ENCODE data around the gene ENTPD7.

The ENTPD7 gene

DNA sequence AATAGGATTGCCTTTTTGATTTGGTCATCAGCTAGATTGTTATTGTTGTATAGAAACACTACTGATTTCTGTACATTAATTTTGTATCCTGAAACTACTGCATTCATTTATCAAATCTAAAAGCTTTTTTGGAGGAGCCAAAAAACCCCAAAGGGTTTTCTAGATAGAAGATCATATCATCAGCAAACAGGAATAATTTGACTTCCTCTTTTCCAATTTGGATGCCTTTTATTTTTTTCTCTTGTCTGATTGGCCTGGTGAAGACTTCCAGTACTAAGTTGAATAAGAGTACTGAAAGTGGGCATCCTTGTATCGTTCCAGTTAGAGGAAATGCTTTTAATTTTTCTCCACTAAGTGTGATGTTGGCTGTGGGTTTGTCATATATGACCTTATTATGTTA is 10.6 kb upstream of the ENTPD7 start:
- DNase-seq = no peak

DNA sequence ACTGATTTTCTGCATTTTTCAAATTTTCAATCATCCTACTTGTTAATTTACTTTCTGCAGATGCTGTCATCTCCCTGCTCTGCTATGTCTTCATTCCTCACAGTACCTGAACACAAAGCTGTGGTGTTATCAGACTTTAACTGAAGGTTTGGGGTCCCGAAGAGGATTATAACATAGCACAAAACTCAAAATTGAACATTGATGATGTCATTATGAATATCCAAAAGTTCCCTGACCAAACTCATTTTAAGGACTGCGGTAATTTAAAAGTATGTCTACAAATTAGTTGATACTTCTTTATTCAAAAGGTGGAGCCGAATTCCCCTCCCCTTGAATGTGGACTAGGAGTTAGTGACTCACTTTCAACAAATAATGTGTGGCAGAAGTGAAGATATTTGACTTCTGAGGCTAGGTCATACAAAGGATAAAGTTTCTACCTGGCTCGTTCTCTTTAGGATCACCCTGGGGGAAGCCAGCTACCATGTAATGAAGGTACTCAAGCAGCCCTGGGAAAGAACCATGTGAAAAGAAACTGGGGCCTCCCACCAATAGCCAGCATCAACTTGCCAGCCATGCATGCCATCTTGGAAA is 6.4 kb upstream of the ENTPD7 start:
- no peak for DNase-seq

DNA sequence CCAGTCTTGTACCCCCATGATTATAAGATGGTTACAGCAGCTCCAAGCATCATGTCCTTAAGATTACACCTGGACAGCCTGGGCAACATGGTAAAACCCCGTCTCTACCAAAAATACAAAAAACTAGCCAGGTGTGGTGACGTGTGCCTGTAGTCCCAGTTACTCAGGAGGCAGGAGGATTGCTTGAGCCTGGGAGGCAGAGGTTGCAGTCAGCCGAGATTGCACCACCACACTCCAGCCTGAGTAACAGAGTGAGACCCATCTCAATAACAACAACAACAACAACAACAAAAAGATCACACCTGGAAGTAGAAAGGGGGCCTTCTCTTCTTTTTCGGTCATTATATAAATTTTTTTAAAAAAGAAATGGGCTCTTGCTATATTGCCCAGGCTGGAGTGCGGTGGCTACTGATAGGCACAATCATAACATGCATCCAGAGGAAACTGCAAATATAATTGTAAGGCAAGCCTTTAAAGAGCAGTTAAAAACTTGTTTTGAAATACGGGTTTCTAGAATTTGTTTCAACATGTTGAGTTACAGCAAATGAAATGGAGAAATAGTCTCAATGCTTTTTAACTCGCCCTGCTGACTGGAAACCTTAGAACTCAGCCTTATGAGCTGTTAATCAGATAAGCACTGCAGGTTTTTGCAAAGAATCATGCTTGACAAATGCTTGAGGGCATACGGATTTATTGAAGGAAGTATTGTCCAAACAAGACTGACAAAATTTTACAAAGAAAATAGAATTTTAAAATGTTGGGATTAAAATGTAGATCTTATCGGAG is 4.7 kb upstream of the ENTPD7 start:
- no peak for DNase-seq

DNA sequence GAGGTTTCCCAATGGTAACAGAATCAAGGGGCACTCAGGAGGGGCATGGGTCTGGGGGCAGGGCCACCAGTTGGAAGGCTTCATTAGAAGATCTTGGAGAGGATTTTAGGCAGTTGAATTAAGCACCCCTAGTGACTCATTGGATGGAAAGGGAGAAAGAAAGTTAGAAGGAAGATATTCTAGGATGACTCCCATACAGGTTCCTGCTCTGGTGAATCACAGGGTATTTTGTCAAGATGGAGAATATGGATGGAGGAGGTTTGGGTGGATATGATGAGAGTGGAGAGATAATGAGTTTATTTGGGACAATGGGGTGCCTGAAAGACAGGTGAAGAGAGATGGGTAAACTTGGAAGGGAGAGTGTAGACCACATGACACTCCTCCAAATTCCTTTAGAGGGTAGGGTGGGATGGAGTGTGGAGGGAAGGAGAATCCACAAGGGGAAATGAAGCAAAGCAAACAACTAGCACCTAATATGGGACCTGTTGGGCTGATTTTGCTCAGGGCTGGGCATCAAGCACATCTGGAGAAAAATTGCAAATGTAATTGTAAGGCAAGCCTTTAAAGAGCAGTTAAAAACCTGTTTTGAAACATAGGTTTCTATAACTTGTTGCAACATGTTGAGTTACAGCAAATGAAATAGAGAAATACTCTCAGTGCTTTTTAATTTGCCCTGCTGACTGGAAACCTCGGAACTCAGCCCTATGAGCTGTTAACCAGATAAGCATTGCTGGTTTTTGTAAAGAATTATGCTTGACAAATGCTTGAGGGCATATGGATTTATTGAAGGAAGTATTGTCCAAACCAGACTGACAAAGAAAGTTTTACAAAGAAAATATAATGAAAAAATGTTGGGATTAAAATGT is 2.9 kb upstream of the ENTPD7 start:
- no peak for DNase-seq

DNA sequence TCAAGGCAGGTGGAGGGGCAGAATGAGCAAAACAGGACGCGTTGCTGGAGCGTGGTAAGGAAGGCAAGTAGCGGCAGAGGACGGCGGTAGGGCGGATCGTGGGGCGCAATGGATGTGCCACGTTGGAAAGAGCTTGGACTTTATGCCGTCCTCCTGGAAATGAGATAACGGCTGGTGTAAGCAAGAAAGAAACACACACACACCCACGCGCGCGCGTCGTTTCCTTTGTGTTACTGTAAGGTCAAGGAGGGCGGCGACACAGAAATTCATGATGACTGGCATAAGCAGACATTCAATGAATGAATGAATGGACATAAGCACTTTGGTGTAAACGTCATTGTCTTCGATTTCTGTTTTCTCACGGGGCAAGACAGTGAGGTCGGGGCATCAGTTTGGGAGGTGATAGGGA is 683 bp upstream of the ENTPD7 start:
- no peak for DNase-seq

DNA sequence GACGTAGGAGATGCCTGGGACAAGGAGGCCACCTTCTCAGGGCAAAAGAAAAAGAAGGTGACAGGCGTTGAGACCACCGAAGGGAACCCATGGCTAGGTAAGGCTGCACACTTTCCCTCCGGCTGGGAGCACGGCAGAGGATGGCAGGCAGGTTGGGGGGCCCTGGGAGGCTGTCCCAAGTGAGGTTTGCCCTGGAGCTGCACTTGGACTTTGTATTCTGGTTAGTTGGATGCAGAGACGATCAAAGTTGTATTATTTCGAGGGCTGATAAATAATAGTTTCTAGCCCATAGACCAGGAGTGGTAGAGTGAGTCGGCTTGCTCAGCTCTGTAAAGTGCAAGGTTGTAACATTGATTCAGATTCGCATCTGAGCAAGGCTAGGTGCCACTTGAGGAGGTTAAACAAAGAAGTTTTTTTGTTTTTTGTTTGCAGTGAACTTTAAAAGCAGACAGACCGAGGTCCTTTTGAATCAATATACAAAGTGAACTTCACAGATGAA is 608 bp downstream of the ENTPD7 start:
- DNase-seq = no peak

DNA sequence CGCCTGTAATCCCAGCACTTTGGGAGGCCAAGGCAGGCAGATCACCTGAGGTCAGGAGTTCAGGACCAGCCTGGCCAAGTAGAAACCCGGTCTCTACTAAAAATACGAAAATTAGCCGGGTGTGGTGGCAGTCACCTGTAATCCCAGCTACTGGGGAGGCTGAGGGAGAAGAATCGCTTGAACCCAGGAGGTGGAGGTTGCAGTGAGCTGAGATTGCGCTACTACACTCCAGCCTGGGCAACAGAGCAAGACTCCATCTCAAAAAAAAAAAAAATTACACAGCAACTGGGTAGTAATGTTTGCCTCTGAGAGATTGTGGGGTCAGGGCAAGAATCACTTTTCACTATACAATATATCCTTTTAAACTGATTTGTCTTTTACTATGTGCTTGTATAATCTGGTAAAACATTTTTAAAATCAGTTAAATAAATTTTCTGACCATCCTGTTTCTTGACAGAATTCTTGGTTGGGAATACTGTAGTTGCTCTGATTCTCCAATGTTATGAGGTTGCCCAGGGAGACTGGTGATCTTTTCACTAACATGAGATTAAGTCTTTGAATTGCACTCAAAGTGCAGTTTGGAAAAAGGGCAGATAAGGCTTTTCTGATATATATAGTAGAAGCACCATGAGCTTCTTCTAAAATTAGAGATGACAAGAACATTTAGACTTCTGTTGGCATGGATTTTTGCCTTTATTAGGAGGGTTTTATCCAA is 1.5 kb downstream of the ENTPD7 start:
- DNase-seq = no peak

DNA sequence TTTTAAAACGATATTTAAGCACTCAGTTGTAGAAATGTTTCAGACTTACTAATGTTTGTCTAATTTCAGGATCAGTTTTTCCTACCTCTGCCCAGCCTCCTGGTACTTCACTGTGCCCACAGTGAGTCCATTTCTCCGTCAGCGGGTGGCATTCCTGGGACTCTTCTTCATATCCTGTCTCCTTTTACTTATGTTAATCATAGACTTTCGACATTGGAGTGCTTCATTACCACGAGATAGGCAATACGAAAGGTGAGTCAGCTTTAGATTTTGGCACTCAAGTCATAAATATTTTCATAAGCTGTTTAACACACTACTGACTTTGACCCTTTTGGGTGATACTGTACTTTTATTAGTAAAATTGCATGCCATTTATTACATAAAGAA is 2.1 kb downstream of the ENTPD7 start:
- DNase-seq = peak; percentile 30

DNA sequence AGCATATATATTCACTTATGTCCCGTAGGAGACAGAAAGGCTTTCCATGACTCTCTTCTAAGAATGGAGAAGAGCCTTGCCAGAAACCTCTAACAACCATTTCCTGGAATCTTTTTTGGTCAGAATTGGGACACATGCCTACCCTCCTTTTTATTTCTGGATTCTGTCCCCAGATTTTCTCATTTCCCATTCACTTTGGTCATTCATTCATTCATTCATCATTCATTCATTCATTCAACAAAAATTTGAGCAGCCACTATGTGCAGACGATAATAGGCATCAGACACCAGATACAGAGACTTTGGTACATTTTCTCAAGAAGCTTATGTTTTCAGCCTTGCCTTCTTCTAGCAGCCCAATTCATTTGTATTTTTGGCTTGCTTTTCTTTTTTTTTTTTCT is 6.0 kb downstream of the ENTPD7 start:
- DNase-seq = no peak

DNA sequence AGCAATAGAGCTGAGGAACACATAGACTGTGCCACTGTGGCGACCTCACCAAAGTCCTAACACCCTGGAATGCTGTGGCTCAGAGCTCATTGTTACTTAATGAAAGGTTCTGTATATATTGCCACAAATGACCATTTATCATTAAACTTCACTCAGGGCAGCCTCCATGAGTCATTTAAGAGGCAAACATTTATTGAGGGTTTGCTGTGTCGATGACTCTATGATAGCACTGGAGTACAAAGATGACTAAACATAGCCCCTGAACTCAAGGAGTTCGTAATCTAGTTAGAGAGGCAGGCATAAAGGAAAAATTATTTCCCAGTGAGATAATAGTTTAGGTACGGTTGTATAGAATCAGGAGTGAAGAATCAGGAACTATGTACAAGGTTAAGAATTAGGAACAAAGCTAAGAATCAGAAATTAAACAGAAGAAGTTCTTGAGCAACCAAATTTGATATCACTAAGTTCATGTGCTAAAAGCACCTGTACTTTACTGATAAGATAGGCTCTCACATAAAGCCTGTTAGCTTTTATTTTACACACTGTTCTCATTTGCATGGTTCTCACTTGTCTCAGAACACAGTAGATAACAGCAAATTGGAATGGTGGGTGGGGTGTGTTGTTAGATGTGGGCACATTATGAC is 7.9 kb downstream of the ENTPD7 start:
- DNase-seq = no peak

DNA sequence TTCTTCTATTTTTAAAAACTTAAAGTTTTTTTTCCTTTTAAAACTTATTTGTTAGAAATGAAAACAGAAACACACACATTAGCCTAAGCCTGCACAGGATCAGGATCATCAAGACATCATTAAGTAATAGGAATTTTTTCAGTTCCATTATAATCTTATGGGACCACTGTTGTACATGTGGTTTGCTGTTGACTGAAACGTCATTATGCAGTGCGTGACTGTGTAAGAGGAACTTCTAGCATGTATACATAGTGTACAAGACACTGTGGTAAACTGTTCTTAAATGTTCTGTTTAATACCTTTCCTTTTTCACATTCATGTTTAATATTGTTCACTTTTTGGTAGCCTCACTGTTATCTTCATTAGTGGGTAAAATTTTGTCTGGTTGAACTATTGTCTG is 12.1 kb downstream of the ENTPD7 start:
- DNase-seq = no peak

DNA sequence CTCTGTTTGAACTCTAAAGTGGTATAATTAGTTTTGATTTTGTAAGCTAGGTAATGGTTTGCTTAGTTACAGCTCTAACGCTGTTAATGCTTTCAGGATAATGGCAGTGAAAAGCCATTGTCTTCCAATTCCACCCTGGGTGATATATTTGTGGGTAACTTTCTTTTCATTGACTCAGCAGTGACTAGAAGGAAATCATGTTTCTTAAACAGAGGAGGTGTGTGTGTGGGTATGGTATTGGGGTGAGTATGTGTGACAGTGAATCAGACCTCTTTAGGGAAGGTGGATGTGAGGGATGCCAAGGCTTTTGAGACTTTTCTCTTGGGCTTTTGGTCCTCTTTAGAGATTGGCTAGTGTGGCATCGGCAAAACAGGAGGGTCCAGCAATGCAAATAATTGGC is 13.6 kb downstream of the ENTPD7 start:
- no peak for DNase-seq

DNA sequence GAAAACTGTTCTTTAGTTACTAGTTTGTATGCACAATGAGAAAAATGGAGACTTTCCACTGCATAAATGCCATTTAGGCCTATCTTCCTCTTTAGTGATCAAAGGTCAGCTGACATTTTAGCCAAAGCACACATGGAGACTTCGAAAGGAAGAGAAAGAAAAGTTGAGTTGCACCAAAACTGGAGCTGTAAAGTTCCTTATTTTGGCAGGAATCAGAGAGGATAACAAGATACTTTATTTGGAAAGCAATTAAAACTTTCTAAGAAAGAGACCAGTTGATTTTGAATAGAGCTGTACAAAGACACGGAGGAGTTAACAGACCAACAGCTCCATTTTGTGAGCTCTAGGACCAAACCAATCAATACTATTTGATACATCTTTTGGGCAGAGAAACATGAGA is 14.2 kb downstream of the ENTPD7 start:
- DNase-seq = no peak

DNA sequence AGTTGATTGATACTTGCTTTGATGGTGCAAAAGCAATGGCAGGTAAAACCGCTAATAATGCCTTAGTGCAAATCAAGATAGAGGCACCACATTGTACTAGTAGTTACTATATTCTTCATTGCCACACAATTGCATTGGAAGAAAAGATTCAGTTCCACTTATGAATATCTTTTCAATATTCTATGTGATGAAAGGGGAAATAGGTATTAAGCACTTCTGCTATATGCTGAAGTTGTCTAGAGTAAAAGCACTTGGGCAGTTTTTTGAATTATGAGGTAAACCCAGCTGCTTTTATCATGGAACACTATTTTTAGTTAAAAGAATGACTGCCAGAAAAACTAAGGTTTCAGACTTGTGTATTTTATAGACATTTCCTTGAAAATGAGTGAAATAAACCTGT is 15.5 kb downstream of the ENTPD7 start:
- no peak for DNase-seq

DNA sequence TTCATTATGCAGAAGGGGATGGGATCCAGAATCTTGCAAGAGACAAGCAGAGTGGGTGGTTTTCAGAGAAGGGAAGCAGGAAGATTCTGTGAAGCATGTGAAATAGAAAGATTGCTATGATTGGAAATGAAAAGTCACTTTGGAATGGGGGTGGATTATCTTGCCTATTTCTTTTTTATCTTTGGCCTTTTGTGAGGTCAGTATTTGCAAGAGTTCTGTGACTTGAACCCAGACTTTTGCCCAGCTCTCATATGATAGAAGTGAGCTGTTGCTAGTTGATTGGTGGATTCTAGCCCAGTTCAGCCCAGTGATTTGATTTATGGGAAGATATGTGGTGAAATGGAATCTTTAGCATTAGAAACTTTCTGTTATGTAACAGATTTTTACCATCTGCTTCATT is 17.1 kb downstream of the ENTPD7 start:
- no peak for DNase-seq

DNA sequence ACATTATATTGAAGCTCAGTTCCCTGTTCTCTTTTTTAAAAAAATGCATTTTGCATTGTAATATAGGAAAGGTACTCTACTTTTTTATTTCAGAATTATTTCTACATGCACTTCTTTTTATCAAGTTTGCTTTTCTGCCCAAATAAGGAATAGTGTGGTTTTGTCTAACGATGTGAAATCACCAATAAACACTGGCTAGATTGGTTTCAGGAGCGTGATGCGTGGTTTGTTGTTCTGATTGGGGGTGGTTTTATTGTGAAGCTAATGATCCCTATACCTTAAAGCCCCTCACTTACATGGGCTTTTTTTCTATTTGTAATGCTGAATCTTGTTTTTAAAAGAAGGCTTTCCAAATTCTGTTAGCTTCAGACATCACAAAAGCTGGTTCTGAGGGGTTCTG is 17.6 kb downstream of the ENTPD7 start:
- no peak for DNase-seq

DNA sequence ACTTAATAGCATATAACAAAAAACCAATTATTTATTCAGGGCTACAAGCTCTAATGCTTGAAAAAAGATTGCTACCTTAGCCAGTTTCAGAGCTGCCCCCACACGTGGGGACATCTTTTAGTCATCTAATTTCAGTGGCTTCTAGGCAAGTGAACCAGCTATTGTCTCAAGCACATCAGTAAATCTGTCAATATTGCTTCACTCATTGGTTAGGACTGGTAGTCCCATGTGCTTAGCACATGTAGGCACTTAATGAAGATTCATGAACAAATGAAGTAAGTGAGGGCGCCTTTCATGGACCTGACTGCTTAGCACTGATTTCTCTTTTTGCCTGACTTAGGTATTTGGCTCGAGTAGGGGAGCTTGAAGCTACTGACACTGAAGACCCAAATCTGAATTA is 19.6 kb downstream of the ENTPD7 start:
- no peak for DNase-seq

DNA sequence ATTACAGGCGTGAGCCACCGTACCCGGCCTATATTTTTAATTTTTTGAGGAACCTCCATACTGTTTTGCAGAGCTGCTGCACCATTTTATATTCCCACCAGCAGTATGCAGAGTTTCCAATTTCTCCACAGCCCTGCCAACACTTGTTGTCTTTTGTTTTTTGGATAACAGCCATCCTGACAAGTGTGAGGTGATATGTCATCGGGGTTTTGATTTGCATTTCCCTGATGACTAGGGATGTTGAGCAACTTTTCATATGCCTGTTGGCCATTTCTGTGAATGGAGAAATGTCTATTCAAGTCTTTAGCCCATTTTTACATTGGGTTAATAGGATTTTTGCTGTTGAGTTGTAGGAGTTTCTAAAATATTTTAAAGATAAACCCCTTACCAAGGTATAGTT is 22.2 kb downstream of the ENTPD7 start:
- no peak for DNase-seq

DNA sequence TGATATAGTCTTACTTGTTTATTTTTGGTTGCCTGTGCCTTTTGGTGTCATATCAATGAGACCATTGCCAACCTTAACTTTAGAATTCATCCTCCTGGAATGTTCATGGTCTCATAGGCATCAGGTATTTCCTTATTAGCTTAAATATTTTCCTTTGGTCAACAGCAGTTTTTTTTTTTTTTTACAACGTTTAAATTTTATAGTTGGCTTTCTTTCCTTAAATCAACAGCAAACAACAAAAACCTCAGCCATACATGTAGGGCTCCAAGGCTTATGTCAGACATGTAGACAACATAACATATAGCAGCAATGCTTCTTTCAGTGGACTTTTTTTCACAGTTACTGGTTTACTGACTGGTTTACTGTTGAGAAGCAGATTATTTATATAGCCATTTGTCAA is 22.7 kb downstream of the ENTPD7 start:
- no peak for DNase-seq

DNA sequence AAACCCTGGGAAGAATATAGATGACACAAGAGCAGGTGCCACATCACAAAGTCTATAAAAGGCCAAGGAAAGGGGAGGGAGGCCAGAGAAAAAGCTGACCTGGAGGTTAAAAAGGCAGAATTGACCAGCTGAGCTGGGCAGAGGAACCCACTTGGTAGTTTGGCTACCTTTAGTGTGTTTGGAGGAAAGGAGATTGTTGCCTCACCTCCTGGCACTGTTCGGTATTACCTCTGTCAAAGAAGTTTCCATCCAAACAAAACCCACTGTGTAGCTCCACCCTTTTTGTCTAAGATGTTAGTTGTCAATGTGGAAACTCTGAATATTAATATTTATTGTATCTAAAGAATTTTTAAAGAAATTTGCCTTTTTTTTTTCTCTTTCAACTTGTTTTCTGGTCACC is 23.4 kb downstream of the ENTPD7 start:
- DNase-seq = no peak

DNA sequence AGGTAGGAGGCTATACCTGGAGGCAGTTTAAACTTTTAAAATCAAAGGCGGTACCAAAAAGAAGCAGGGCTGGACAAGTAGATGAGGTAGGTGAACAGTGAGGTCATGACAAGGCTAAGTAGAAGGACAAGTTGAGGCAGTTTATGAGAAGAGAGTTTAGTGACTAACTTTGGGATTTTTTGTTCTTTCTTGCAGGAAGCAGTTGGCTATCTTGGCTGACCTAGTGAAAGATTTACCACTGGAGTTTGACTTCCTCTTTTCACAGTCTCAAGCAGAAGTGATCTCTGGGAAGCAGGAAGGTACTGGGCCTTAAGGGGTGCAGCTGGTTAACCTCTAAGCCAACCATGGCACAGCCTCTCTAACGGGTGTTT is 26.3 kb downstream of the ENTPD7 start:
- DNase-seq = no peak

DNA sequence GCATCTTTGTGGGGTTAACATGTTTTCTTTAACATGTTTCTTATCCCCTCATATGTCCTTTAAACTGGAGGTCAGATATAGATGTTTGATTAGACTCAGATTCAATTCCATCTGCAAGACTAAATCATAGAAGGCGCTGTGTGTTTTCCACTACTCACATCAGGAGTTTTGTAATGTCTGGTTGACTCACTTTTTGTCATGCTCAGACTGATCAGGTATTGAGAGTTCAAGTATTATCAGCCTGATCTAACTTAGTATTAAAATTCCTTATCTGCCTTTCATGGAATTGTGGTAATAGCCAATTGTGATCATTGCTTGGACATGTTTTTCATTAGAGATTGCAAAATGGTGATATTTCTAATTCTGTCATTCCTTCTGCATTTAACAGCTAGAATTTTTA is 30.2 kb downstream of the ENTPD7 start:
- no peak for DNase-seq
